ENCODE data around the gene GOLIM4.

The GOLIM4 gene

DNA sequence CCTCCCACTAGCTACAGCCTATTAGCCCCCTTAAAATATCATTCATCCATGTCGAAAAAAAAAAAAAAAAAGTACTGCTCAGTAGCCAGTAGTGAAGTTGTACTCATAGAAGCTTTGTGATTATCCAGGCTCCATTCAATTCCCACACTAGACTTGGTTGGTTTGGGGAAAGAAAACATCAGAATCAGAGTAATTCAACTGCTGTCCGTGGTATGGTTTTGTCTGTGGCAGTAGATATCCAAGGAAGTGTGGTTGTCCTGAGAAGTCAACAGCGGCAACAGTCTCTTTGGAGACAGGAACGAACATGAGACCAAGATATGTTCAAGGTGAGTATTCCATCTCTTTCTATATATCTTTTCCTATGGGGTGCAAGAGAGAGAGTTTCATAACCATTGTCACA lies 99.2 kb downstream of the GOLIM4 start:
- Mint-ChIP-seq H3K4me3 (no peak overlapping the region), H3K9me3 (no peaks in the 10 kb centered on the region), H3K27ac (no peak overlapping the region), H3K36me3 (ENCODE audit: low read depth) (no peaks in the 10 kb centered on the region), H3K4me1 (ENCODE audit: low read depth) (no peaks in the 10 kb centered on the region), H3K27me3 (no peaks in the 10 kb centered on the region)
- intact Hi-C loops (cut with micrococcal nuclease) = no loop called here

DNA sequence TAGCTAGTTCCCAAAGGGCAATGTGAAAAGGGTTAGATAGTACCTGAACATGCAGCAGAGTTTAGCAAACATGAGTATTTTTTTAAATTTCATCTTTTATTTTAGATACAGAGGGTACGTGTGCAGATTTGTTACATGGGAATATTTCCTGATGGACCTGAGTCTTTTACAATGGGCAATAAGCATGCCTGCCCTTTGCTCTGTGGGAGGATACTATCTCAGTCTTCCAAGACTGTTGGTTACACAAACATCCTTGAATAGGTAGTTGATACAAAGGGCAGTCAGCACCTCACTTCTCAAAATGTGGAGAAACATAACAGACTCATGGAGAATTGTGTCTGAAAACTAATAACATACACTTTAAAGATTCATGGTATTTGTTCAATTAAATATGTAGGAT lies 103.3 kb downstream of the GOLIM4 start:
- intact Hi-C loops (cut with micrococcal nuclease) = no loop called here
- H3K9me3 Mint-ChIP-seq = no peaks in the 10 kb centered on the region
- H3K27ac Mint-ChIP-seq = no peak overlapping the region
- H3K27me3 Mint-ChIP-seq = no peaks in the 10 kb centered on the region
- no peaks in the 10 kb centered on the region for H3K4me1 Mint-ChIP-seq (ENCODE audit: low read depth)
- H3K4me3 Mint-ChIP-seq = no peak overlapping the region
- no peaks in the 10 kb centered on the region for H3K36me3 Mint-ChIP-seq (ENCODE audit: low read depth)

DNA sequence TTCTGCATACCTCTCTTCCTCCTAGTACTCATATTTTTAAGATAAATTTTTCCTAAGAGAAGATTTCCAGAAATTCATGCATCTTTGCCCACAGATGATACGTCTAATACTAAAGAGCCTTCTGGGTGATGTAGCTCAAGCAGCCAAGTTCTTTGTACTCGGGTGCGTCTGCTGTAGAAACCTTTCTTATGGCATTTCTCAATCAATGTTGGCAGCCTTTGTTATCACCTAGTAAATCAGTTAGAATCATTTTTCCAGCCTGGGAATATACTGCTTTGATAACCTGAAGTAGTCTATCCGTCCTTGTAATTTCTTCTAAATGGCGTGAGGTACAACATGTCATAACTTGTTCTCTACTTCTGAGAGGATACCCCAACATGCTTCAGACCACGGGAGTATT lies 104.5 kb downstream of the GOLIM4 start:
- Mint-ChIP-seq H3K27me3 (no peaks in the 10 kb centered on the region), H3K4me1 (ENCODE audit: low read depth) (no peaks in the 10 kb centered on the region), H3K4me3 (no peak overlapping the region), H3K27ac (no peak overlapping the region), H3K36me3 (ENCODE audit: low read depth) (no peaks in the 10 kb centered on the region), H3K9me3 (no peaks in the 10 kb centered on the region)
- intact Hi-C loops (cut with micrococcal nuclease) = no loop called here

DNA sequence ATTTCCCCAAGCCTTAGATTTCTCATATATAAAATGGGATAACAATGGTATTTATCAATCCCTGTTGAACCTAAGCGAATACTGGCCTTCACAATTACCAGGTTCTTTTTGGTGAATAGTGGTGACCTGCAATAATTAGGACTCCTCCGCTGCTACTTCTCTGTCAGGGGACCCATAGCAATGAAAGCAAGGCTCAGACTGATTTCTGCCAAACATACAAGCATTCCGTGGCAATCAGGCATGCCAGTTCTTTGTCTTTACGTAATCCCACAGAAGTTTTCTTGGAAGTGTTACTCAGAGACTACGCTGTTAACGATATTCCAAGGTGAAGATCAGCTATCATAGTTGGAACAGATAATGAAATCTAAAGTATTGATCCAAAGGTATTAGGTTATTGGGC lies 105.7 kb downstream of the GOLIM4 start:
- no peaks in the 10 kb centered on the region for H3K36me3 Mint-ChIP-seq (ENCODE audit: low read depth)

DNA sequence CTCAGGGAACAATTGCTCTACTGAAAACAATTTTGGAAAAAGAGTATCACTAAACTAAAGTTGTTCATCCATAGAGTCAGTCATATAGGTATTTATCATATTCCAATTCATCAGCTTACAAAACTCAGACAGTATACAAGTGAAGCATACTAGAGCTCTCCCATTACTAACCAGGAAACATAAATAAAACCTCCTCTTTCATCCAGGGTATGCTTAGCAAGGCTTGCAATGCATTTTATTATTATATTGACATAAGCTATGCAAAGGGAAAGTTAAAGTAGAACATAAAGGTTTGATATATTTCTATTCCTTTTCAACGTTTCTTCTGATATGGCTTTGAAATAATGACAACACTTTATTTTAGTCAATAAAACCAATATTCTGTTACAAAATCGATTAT lies 106.7 kb downstream of the GOLIM4 start:
- intact Hi-C loops (cut with micrococcal nuclease) = no loop called here
- Mint-ChIP-seq H3K9me3 (no peaks in the 10 kb centered on the region), H3K36me3 (ENCODE audit: low read depth) (no peaks in the 10 kb centered on the region), H3K27ac (no peak overlapping the region), H3K4me1 (ENCODE audit: low read depth) (no peaks in the 10 kb centered on the region), H3K27me3 (no peaks in the 10 kb centered on the region), H3K4me3 (no peak overlapping the region)

More for the DNA sequence above, 105.7 kb downstream of the GOLIM4 start:
- H3K27me3 Mint-ChIP-seq = no peaks in the 10 kb centered on the region
- intact Hi-C loops (cut with micrococcal nuclease) = no loop called here
- no peak overlapping the region for H3K27ac Mint-ChIP-seq
- H3K9me3 Mint-ChIP-seq = no peaks in the 10 kb centered on the region
- H3K4me1 Mint-ChIP-seq (ENCODE audit: low read depth) = no peaks in the 10 kb centered on the region
- H3K4me3 Mint-ChIP-seq = no peak overlapping the region

DNA sequence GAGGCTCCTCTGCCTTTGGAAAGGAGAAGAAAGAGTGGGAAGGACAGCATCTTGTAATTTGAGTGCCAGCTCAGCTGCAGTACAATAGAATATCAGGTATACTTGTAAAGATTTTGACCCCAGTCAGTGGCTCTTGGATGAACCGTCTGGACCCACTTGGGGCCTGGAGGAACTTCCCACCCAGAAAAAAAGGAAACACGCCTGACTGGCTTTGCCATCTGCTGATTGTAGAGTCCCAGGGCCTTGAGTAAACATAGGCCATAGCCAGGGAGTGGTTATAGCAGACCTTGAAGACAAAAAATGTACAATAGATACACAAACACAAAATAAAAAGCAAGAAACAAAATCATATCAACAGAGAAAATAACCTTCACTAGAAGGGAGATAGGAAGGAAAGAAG lies 112.1 kb downstream of the GOLIM4 start:
- Mint-ChIP-seq H3K36me3 (ENCODE audit: low read depth) (no peaks in the 10 kb centered on the region), H3K4me1 (ENCODE audit: low read depth) (peaks cover 6% of the 10 kb centered on the region), H3K9me3 (no peaks in the 10 kb centered on the region), H3K27me3 (no peaks in the 10 kb centered on the region), H3K4me3 (no peak overlapping the region), H3K27ac (no peak overlapping the region)
- intact Hi-C loops (cut with micrococcal nuclease) = no loop called here

DNA sequence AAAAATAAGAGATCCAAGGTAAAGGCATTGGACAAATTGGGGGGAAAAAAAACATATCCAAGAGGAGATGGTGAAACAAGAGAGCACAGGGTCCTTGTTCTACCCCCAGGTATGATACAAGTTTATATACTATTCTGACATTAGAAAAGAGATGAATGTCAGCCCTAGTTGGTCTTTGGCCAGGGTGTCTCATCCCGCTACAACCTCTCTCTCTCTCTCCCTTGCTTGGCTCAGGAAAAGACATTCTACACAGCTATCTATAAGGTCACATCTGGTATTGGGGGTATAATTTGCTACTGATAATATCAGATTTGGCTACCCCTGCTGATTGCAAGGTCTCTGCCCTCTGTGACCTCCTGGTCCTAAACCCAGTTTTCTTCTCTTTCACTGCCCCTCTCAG lies 117.2 kb downstream of the GOLIM4 start:
- Mint-ChIP-seq H3K36me3 (ENCODE audit: low read depth) (no peaks in the 10 kb centered on the region), H3K4me1 (ENCODE audit: low read depth) (peaks cover 6% of the 10 kb centered on the region), H3K4me3 (no peak overlapping the region), H3K9me3 (no peaks in the 10 kb centered on the region), H3K27ac (no peak overlapping the region), H3K27me3 (no peaks in the 10 kb centered on the region)
- intact Hi-C loops (cut with micrococcal nuclease) = no loop called here

DNA sequence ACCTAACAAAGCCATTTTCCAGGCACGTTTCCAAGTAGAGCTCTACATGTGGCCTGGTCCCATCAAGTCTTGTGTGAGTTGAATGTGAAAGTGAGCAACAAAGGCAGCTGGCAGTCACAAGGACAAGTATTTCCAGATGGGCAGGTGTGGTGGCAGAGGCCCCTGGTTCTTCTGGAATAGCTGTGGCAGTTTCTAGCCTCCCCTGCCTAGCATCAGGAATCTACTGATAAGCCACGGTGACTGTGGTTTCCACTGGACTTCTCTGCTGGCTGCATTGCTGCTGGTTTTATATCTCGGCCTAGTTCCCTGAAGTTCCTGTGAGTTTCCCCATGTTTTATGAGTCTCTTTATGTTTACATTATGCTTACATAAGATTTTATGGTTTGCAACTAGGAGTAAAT lies 117.7 kb downstream of the GOLIM4 start:
- no peak overlapping the region for H3K4me3 Mint-ChIP-seq
- H3K27me3 Mint-ChIP-seq = no peaks in the 10 kb centered on the region
- no peaks in the 10 kb centered on the region for H3K9me3 Mint-ChIP-seq
- peaks cover 6% of the 10 kb centered on the region for H3K4me1 Mint-ChIP-seq (ENCODE audit: low read depth)
- intact Hi-C loops (cut with micrococcal nuclease) = no loop called here
- no peak overlapping the region for H3K27ac Mint-ChIP-seq
- H3K36me3 Mint-ChIP-seq (ENCODE audit: low read depth) = no peaks in the 10 kb centered on the region

DNA sequence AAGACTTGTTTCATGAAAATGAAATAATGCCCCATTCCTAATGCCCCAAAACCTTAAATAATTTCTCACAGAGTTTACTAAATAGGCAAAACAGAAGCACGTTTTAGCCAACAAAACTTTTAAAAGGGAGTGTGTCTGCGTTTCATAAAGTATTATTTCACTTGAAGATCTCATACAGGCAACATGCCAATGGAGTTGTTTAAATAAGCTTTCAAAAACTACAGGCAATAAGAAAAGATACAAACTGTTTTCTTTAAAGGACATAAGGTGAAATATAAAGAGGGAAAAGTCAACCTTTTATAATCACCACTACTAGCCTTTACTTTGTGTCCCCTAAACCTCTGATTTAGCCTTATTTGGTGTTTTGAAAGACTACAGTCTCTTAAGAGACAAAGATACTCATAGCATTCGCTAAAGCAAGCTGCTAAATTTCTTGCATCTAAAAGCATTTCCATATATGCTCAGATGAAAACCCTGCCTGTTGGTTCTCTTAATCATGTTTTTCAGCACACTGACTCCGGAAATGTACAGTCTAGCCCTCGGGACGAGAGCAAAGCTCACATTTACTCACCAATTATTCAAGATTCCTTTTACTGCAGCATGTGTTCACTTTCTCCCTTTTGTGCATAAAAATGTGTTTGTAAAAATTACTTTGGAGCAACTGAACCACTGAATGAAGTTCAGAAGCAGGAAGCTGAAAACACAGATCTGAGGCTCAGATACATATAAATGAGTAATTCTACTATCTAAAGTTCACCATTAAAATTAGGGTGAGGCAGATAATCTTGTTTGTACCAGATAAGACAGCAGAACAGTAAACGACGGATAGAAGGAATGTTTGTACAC lies 119.0 kb downstream of the GOLIM4 start:
- Mint-ChIP-seq H3K4me3 (no peak overlapping the region), H3K4me1 (ENCODE audit: low read depth) (peaks cover 5% of the 10 kb centered on the region), H3K9me3 (no peaks in the 10 kb centered on the region), H3K27me3 (no peaks in the 10 kb centered on the region), H3K36me3 (ENCODE audit: low read depth) (no peaks in the 10 kb centered on the region), H3K27ac (no peak overlapping the region)
- intact Hi-C loops (cut with micrococcal nuclease) = no loop called here

DNA sequence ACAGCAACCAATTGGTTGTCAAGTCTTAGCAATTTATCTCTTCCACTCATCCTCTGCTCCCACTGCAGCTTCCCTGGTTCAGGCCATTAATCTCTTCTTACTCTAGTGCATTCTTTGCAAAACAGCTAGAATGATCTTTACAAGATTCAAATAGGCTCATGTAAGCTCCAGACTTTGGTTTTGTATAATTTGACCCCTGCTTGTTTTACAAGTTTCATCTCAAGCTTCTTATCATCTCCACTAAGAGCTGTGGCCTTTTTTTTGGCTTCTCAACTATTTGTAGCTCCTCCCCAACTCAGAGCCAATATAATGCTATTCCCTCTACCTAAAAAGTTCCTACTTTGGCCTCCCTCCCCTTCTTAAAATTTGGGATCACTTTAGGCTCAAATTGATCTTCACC lies 121.8 kb downstream of the GOLIM4 start:
- Mint-ChIP-seq H3K27me3 (no peaks in the 10 kb centered on the region), H3K36me3 (ENCODE audit: low read depth) (no peaks in the 10 kb centered on the region), H3K4me1 (ENCODE audit: low read depth) (no peaks in the 10 kb centered on the region), H3K27ac (no peak overlapping the region), H3K4me3 (no peak overlapping the region), H3K9me3 (no peaks in the 10 kb centered on the region)
- intact Hi-C loops (cut with micrococcal nuclease) = no loop called here

DNA sequence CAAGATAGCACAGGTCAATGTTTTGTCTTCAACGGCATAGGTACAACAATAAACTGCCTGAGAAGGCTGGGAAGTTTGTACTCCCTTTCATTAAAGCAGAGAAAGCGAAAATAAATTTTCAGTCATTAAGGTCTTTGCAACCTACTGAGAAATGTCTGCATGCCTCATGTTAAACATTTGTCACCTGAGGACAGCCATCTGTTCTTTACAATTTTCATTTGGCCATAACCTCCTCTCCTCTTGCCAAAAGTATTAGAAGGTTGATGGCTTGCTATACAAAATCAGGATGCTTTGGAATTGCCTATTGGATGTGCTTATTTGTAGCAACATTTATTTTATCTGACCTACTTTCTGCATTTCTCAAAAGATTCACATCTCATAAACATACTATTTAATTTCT lies 122.7 kb downstream of the GOLIM4 start:
- H3K9me3 Mint-ChIP-seq = no peaks in the 10 kb centered on the region
- no peaks in the 10 kb centered on the region for H3K4me1 Mint-ChIP-seq (ENCODE audit: low read depth)
- intact Hi-C loops (cut with micrococcal nuclease) = no loop called here
- H3K27ac Mint-ChIP-seq = no peak overlapping the region
- H3K36me3 Mint-ChIP-seq (ENCODE audit: low read depth) = no peaks in the 10 kb centered on the region
- no peak overlapping the region for H3K4me3 Mint-ChIP-seq
- no peaks in the 10 kb centered on the region for H3K27me3 Mint-ChIP-seq

DNA sequence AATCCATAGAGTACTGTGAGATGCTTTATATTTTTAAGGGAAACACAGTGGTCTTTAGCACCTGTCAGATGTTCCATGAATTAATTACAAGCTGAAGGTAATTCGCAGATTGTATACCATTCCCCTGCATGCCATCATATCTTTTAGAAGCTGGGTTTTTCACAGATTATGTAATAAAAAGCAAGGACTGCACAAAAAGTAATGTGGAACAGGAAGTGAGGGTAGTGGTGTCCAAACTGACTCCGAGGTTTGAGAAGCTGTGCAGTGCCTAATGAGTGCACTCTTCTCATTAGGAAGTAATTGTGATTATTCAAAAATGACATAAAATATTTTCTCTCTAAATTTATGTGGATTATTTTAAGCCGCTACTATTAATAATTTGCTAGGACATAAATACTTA lies 123.2 kb downstream of the GOLIM4 start:
- intact Hi-C loops (cut with micrococcal nuclease) = no loop called here
- Mint-ChIP-seq H3K36me3 (ENCODE audit: low read depth) (no peaks in the 10 kb centered on the region), H3K27ac (no peak overlapping the region), H3K27me3 (no peaks in the 10 kb centered on the region), H3K4me3 (no peak overlapping the region), H3K9me3 (no peaks in the 10 kb centered on the region), H3K4me1 (ENCODE audit: low read depth) (no peaks in the 10 kb centered on the region)

DNA sequence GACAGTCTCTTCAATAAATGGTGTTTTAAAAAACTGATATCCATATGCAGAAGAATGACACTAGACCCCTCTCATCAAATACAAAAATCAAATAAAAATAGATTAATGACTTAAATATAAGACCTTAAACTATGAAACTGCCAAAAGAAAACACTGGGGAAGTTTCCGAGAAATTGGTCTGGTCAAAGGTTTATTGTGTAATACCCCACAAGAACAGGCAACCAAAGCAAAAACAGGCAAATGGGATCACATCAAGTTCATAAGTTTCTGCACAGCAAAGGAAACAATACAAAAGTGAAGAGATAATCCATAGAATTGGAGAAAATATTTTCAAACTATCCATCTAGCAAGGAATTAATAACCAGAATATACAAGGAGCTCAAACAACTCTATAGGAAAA lies 126.2 kb downstream of the GOLIM4 start:
- no peak overlapping the region for H3K4me3 Mint-ChIP-seq
- no peaks in the 10 kb centered on the region for H3K36me3 Mint-ChIP-seq (ENCODE audit: low read depth)
- intact Hi-C loops (cut with micrococcal nuclease) = no loop called here
- H3K9me3 Mint-ChIP-seq = no peaks in the 10 kb centered on the region
- H3K27ac Mint-ChIP-seq = no peak overlapping the region
- H3K27me3 Mint-ChIP-seq = peaks cover 2% of the 10 kb centered on the region
- no peaks in the 10 kb centered on the region for H3K4me1 Mint-ChIP-seq (ENCODE audit: low read depth)

DNA sequence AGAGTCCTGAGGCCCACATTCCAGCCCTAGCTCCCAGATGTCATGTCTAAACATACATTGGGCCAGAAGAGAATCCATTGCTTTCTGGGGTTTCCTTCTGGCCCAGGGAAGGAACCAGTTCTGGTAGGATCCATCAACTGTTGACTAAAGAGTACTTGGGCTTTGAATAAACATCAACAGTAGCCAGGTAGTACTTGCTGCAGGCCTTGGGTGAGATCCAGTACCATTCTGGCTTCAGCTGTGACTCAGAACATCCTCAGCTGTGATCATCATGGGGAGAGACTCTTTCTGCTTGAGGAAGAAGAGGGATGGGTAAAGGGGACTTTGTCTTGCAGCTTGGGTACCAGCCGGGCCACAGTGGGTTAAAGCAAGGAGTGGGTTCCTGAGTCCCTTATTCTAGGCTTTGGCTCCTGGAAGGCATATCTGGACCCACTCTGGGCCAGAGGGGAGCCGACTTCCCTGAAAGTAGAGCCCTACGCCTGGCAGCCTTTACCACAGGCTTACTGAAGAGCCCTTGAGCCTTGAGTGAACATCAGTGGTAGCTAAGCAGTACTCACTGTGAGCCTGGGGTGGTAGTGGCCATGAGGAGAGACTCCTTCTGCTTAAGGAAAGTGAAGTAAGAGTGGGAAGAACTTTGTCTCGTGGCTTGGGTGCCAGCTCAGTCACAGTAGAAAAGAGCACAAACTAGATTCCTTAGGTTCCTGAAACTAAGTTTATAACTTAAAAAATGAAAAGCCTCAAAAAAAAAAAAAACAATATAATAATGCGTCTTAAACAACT lies 128.3 kb downstream of the GOLIM4 start:
- H3K4me3 Mint-ChIP-seq = no peak overlapping the region
- peaks cover 2% of the 10 kb centered on the region for H3K27me3 Mint-ChIP-seq
- intact Hi-C loops (cut with micrococcal nuclease) = no loop called here
- H3K9me3 Mint-ChIP-seq = no peaks in the 10 kb centered on the region
- no peaks in the 10 kb centered on the region for H3K36me3 Mint-ChIP-seq (ENCODE audit: low read depth)
- no peaks in the 10 kb centered on the region for H3K4me1 Mint-ChIP-seq (ENCODE audit: low read depth)
- H3K27ac Mint-ChIP-seq = peak overlapping the region; percentile 31

All from dendritic cell treated with granulocyte-macrophage colony-stimulating factor and Interleukin-4, amounts not matched to agents 40 ng/mL and 50 ng/mL, for 4 days (primary cell).